NB4 (cell line): Measurements from ENCODE around the gene SPEM1.

Source experiments
- DNase-seq: peaks from one replicate; pipeline ENCODE4 v3.0.0; 2010; ENCODE audit warnings: low read depth
- H3K4me3 ChIP-seq: one replicate; pipeline ENCODE4 v1.5.1; 2011; ENCODE audit warnings: mild to moderate bottlenecking, low read depth, low read length, moderate library complexity
- MAX ChIP-seq: IDR thresholded peaks from 2 replicates; pipeline ENCODE4 v1.6.1; 2011; ENCODE audit warnings: low read depth, low read length
- MYC ChIP-seq: IDR thresholded peaks from 2 replicates; pipeline ENCODE4 v1.6.1; 2011; ENCODE audit warnings: low read depth, low read length
- POLR2A ChIP-seq: IDR thresholded peaks from 2 replicates; pipeline ENCODE4 v1.6.1; 2011; ENCODE audit warnings: mild to moderate bottlenecking; ENCODE audit not compliant: insufficient read length; ENCODE audit errors: extremely low read depth
- TF ChIP-seq, protein P1 (sequence below): IDR thresholded peaks from one replicate; pipeline ENCODE4 v1.5.1; 2012; ENCODE audit warnings: low read depth, low read length

SPEM1 gene

GRCh38 chr17:7431231-7431630, 11.1 kb downstream of the SPEM1 start:
- no peak for DNase-seq
- no peak overlapping the region for H3K4me3 ChIP-seq
- TF ChIP-seq POLR2A = no peak
- TF ChIP-seq, protein P1, sequence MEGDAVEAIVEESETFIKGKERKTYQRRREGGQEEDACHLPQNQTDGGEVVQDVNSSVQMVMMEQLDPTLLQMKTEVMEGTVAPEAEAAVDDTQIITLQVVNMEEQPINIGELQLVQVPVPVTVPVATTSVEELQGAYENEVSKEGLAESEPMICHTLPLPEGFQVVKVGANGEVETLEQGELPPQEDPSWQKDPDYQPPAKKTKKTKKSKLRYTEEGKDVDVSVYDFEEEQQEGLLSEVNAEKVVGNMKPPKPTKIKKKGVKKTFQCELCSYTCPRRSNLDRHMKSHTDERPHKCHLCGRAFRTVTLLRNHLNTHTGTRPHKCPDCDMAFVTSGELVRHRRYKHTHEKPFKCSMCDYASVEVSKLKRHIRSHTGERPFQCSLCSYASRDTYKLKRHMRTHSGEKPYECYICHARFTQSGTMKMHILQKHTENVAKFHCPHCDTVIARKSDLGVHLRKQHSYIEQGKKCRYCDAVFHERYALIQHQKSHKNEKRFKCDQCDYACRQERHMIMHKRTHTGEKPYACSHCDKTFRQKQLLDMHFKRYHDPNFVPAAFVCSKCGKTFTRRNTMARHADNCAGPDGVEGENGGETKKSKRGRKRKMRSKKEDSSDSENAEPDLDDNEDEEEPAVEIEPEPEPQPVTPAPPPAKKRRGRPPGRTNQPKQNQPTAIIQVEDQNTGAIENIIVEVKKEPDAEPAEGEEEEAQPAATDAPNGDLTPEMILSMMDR = no peak
- no peak for TF ChIP-seq MAX
- TF ChIP-seq MYC = no peak

DNA sequence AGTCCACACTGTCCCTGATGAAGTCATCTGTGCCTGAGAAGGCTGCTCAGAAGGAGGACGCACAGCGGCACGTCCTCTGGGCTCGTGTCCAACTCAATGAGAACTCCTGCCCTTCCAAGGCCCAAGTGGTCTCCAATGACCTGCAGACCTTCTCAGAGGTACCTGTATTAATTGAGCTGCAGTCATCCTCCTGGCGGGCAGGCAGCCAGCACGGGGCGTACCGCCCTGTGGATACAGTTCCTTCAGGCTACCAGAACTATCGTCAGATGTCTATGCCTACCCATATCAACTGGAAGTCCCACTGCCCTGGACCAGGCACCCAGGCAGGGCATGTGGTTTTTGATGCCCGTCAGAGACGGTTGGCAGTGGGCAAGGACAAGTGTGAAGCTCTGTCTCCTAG, 12.2 kb downstream of the SPEM1 start:
- no peak for DNase-seq
- TF ChIP-seq MYC = no peak
- TF ChIP-seq MAX = no peak
- no peak for TF ChIP-seq POLR2A
- TF ChIP-seq, protein P1 = no peak
- H3K4me3 ChIP-seq = no peak overlapping the region

DNA sequence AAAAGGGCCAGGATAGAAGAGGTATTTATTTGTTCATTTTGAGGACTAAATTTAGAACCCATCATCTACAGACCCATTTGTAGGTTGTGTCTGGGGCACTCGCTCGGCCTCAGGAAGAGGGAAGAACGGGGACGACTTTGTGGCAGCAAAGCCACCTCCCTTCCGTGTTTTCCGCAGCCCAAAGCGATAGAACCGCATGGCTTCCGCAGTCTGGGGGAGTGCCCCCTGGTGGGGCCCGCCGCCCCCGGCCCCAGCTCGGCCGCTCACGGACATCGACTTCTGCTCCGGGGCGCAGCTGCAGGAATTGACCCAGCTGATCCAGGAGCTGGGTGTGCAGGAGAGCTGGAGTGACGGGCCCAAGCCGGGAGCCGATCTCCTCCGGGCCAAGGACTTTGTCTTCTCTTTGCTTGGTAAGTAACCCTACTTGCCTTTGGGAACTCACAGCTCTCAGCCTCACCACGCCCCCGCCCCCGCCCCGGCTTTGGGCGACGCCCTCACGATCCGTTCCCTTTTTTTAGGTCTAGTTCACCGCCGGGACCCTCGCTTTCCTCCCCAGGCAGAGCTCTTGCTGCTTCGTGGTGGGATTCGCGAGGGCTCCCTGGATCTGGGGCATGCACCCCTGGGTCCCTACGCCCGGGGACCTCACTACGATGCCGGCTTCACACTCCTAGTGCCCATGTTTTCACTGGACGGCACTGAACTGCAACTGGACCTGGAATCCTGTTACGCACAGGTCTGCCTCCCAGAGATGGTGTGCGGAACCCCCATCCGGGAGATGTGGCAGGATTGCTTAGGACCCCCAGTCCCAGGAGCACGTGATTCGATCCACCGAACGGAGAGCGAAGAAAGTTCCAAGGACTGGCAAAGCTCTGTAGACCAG, 15.8 kb downstream of the SPEM1 start:
- DNase-seq = peak; percentile 84
- peak; percentile 40; the same call in 1 of the 2 replicates for TF ChIP-seq MAX
- TF ChIP-seq, protein P1 = peak; percentile 15
- peak; percentile 69; the same call in 1 of the 2 replicates for TF ChIP-seq MYC
- TF ChIP-seq POLR2A = no peak

DNA sequence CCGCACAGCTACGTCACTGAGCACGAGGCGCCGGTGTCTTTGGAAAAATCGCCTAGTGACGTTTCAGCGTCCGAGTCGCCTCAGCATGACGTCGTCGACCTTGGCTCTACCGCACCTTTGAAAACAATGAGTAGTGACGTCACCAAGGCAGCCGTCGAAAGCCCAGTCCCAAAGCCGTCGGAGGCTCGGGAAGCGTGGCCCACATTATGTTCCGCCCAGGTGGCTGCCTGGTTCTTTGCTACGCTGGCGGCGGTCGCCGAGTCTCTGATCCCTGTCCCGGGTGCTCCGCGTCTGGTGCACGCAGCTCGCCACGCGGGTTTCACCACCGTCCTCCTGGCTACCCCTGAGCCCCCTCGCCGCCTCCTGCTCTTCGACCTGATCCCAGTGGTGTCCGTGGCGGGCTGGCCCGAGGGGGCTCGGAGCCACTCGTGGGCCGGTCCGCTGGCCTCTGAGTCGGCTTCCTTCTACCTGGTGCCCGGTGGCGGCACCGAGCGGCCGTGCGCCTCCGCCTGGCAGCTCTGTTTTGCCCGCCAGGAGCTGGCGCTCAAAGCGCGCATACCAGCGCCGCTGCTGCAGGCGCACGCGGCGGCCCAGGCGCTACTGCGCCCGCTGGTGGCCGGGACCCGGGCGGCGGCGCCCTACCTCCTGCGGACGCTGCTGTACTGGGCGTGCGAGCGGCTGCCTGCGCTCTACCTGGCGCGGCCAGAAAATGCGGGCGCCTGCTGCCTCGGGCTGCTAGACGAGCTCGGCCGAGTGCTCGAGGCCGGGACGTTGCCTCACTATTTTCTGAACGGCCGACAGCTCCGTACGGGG, 16.6 kb downstream of the SPEM1 start:
- peak; percentile 86 for DNase-seq
- TF ChIP-seq MAX (peak; percentile 92), MYC (peak; percentile 96), POLR2A (no peak)
- TF ChIP-seq, protein P1 = peak; percentile 56
- H3K4me3 ChIP-seq = peak overlapping the region; percentile 72

More for the DNA sequence above, 15.8 kb downstream of the SPEM1 start:
- H3K4me3 ChIP-seq = peak overlapping the region; percentile 72

GRCh38 chr17:7437369-7437863, 17.3 kb downstream of the SPEM1 start:
- no peak for TF ChIP-seq MYC
- TF ChIP-seq MAX = no peak
- TF ChIP-seq, protein P1 = no peak
- TF ChIP-seq POLR2A = no peak
- DNase-seq = no peak
- peak overlapping the region; percentile 17 for H3K4me3 ChIP-seq
